Astrocyte of the spinal cord (primary cell): ENCODE measurements around the gene TBC1D17.
A peak's percentile ranks its signal among the peaks of the same experiment; 100 is the strongest.

Source experiments
- DNase-seq: peaks from one replicate; pipeline ENCODE4 v3.0.0; 2011; ENCODE audit warnings: low read depth, low spot score
- H3K4me3 ChIP-seq: 2 replicates; pipeline ENCODE4 v1.5.1; 2011; ENCODE audit warnings: low read depth, mild to moderate bottlenecking, low read length, moderate library complexity
- in situ Hi-C: cut with HindIII; loops from 2 replicates; pipeline ENCODE4 v1.10.0; 2017; ENCODE audit warnings: low sequenced_read_pairs
- TF ChIP-seq, protein P1 (sequence below): IDR thresholded peaks from 2 replicates; pipeline ENCODE4 v1.5.1; 2012; ENCODE audit warnings: low read depth, mild to moderate bottlenecking, low read length, inconsistent platforms

The TBC1D17 gene

GRCh38 chr19:49931293-49932040 lies 54.0 kb downstream of the TBC1D17 start:
- H3K4me3 ChIP-seq, result no peak overlapping the region
- TF ChIP-seq, protein P1, sequence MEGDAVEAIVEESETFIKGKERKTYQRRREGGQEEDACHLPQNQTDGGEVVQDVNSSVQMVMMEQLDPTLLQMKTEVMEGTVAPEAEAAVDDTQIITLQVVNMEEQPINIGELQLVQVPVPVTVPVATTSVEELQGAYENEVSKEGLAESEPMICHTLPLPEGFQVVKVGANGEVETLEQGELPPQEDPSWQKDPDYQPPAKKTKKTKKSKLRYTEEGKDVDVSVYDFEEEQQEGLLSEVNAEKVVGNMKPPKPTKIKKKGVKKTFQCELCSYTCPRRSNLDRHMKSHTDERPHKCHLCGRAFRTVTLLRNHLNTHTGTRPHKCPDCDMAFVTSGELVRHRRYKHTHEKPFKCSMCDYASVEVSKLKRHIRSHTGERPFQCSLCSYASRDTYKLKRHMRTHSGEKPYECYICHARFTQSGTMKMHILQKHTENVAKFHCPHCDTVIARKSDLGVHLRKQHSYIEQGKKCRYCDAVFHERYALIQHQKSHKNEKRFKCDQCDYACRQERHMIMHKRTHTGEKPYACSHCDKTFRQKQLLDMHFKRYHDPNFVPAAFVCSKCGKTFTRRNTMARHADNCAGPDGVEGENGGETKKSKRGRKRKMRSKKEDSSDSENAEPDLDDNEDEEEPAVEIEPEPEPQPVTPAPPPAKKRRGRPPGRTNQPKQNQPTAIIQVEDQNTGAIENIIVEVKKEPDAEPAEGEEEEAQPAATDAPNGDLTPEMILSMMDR, result no peak
- no peak for DNase-seq
- in situ Hi-C loops, result no loop called here

GRCh38 chr19:49932041-49932451 lies 54.5 kb downstream of the TBC1D17 start:
- TF ChIP-seq, protein P1, result no peak
- DNase-seq, result no peak
- no peak overlapping the region for H3K4me3 ChIP-seq
- in situ Hi-C loops, result no loop called here

- H3K4me3 ChIP-seq, result no peak overlapping the region
- in situ Hi-C loops, result no loop called here
- TF ChIP-seq, protein P1, result no peak
- no peak for DNase-seq
Measured at GRCh38 chr19:49932731-49933131, 55.2 kb downstream of the TBC1D17 start.

- DNase-seq, result no peak
- TF ChIP-seq, protein P1, result no peak
- in situ Hi-C loops, result no loop called here
- no peak overlapping the region for H3K4me3 ChIP-seq
Measured at GRCh38 chr19:49933643-49934042, 56.1 kb downstream of the TBC1D17 start.

DNA sequence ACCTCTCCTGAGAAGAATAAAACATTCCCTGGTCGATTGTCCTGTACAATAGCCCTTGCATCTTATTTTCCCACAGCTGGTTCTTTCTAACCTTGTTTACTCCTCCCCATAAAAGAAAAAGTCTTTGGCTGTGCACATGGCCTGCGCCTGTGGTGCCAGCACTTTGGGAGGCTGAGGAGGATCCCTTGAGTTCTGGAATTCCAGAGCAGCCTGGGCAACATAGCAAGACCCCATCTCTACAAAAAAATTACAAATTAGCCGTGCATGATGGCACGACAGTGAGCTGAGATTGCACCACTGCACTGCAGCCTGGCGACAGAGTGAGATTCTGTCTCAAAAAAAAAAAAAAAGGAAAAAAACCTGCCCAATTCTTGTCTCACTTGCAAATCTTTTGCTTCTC lies 59.0 kb downstream of the TBC1D17 start:
- H3K4me3 ChIP-seq, result no peak overlapping the region
- DNase-seq, result no peak
- TF ChIP-seq, protein P1, result no peak
- in situ Hi-C loops, result no loop called here

DNA sequence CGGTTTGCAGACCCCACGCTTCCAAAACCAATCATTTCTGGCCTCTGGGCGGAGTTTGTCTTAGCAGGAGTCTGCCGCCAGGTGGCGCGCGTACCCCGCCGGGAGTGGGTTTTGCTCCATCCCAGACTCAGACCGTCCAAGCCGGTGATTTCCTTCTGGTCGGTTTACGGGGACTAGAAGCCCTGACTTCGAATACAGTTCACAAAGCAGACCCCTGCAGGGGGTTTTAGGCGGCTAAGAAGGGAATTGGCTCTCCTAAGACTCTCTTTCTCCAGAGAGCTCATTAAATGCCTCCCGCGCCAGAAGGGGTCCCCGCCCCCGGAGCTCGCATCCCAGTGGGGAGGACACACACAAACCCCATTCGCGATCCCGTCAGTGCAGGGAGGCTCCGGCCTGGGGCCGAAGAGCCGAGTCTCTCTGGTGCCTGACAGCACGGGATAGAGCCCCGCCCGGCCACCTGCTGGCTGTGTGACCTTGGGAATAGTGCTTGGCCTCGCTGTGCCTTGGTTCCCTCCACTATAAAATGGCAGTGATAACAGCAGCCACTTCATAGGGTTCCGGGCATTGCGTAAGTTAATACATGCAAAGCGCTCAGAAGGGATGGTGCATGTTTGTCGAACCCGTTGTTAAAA lies 60.4 kb downstream of the TBC1D17 start:
- H3K4me3 ChIP-seq, result peak overlapping the region; percentile 20
- in situ Hi-C loops, result no loop called here
- peak; percentile 65 for DNase-seq
- TF ChIP-seq, protein P1, result peak; percentile 98
